Common myeloid progenitor, CD34-positive (primary cell): ENCODE measurements around the gene CDK14.

Experiments
- CTCF ChIA-PET: fragments of 350-600 bp; sonication (Branson Sonifier 250); formaldehyde crosslinking; loops from one replicate; lab custom pipeline; 2021; ENCODE audit warnings: antibody characterized with exemption; lab: Charles Lee
- POLR2A ChIA-PET: fragments of 350-600 bp; sonication (Branson Sonifier 250); formaldehyde crosslinking; loops from one replicate; lab custom pipeline; 2021; ENCODE audit warnings: antibody characterized with exemption; lab: Charles Lee
- DNase-seq, 3 donors: peaks; one replicate each; pipeline versions ENCODE4 v3.0.0 to v3.0.0-alpha.2; 2013
- H3K27ac ChIP-seq, 2 experiments: 1 replicate in 1 of 2; 2 replicates in 1 of 2; pipeline ENCODE4 v1.7.0; 2013; ENCODE audit warnings: inconsistent platforms in 2 of 2, low read length in 2 of 2, mild to moderate bottlenecking in 2 of 2, low read depth in 1 of 2, moderate library complexity in 1 of 2; ENCODE audit not compliant: severe bottlenecking in 2 of 2, insufficient read depth in 1 of 2, poor library complexity in 1 of 2
- H3K27me3 ChIP-seq, 5 experiments: replicated peaks in 2 of 5; 1 replicate in 3 of 5; 2 replicates in 2 of 5; pipeline versions ENCODE4 v1.6.1 to v1.7.0; 2013; ENCODE audit warnings: low read length in 4 of 5, mild to moderate bottlenecking in 2 of 5, moderate library complexity in 2 of 5, inconsistent platforms in 1 of 5; ENCODE audit not compliant: insufficient read depth in 5 of 5, control insufficient read depth in 4 of 5
- H3K36me3 ChIP-seq, 4 experiments: 1 replicate in 2 of 4; 2 replicates in 2 of 4; pipeline versions ENCODE4 v1.6.1 to v1.7.0; 2013; ENCODE audit warnings: low read length in 3 of 4, control low read depth in 1 of 4, mild to moderate bottlenecking in 1 of 4; ENCODE audit not compliant: control insufficient read depth in 4 of 4, insufficient read depth in 4 of 4
- H3K4me1 ChIP-seq, 4 experiments: 1 replicate in 3 of 4; 2 replicates in 1 of 4; pipeline versions ENCODE4 v1.6.1 to v1.7.1; 2013; ENCODE audit warnings: low read length in 3 of 4, mild to moderate bottlenecking in 3 of 4, control low read depth in 1 of 4, inconsistent platforms in 1 of 4, moderate library complexity in 1 of 4; ENCODE audit not compliant: control insufficient read depth in 4 of 4, insufficient read depth in 4 of 4; ENCODE audit errors: control extremely low read depth in 1 of 4
- H3K4me3 ChIP-seq, 7 experiments: 1 replicate in 4 of 7; 2 replicates in 3 of 7; pipeline versions ENCODE4 v1.5.1 to v1.7.0; 2013; ENCODE audit warnings: mild to moderate bottlenecking in 7 of 7, low read length in 6 of 7, moderate library complexity in 6 of 7, inconsistent platforms in 2 of 7, low read depth in 2 of 7, control low read depth in 1 of 7; ENCODE audit not compliant: insufficient read depth in 4 of 7, control insufficient read depth in 1 of 7; ENCODE audit errors: extremely low read depth in 1 of 7
- H3K9me3 ChIP-seq, 5 experiments: 1 replicate in 4 of 5; 2 replicates in 1 of 5; pipeline versions ENCODE4 v1.6.1 to v1.7.1; 2013; ENCODE audit warnings: low read length in 4 of 5, mild to moderate bottlenecking in 2 of 5, inconsistent platforms in 1 of 5, low read depth in 1 of 5, moderate library complexity in 1 of 5; ENCODE audit not compliant: control insufficient read depth in 4 of 5, insufficient read depth in 2 of 5; ENCODE audit errors: control extremely low read depth in 1 of 5
- WGBS: methylation state at CpG from one replicate; pipeline ENCODE4 v1.1.5; 2013; ENCODE audit not compliant: insufficient coverage; 5-methylcytosine and 5-hydroxymethylcytosine counted together

CDK14 gene

GRCh38 chr7:90681336-90682022 lies 85.4 kb downstream of the CDK14 start:
- ChIA-PET POLR2A (no interaction called here), CTCF (interaction anchor here (1.2 kb wide), 1 partner anchor 11 kb away, joined by 4 read pairs; no protein-coding TSS in a partner anchor)
- DNase-seq = no peak
- peaks cover 0 to 2% (median 0%) of the 10 kb centered on the region in 5 experiments for H3K27me3 ChIP-seq
- no peaks in the 10 kb centered on the region for H3K9me3 ChIP-seq
- no peak overlapping the region for H3K4me3 ChIP-seq
- no peak overlapping the region for H3K27ac ChIP-seq
- WGBS = 100% methylated on average over 2 of the region's 2 CpGs
- H3K4me1 ChIP-seq = no peaks in the 10 kb centered on the region
- no peaks in the 10 kb centered on the region for H3K36me3 ChIP-seq

GRCh38 chr7:90686146-90686545 lies 90.0 kb downstream of the CDK14 start:
- POLR2A ChIA-PET = no interaction called here
- WGBS = no CpG with 5 or more reads among the region's 2 CpGs
- no peak for DNase-seq

GRCh38 chr7:90688810-90689209 lies 92.7 kb downstream of the CDK14 start:
- Histone ChIP-seq H3K9me3 (no peaks in the 10 kb centered on the region), H3K36me3 (no peaks in the 10 kb centered on the region), H3K27me3 (no peaks in the 10 kb centered on the region), H3K4me3 (no peak overlapping the region), H3K27ac (no peak overlapping the region), H3K4me1 (no peaks in the 10 kb centered on the region)
- no CpG with 5 or more reads among the region's 1 CpG for WGBS
- POLR2A ChIA-PET = no interaction called here
- CTCF ChIA-PET = interaction anchor here (1.0 kb wide), 1 partner anchor 13 kb away, joined by 4 read pairs; no protein-coding TSS in a partner anchor
- no peak for DNase-seq

More at GRCh38 chr7:90686146-90686545, 90.0 kb downstream of the CDK14 start:
- Histone ChIP-seq H3K4me3 (no peak overlapping the region), H3K36me3 (no peaks in the 10 kb centered on the region), H3K27me3 (no peaks in the 10 kb centered on the region), H3K27ac (no peak overlapping the region), H3K4me1 (no peaks in the 10 kb centered on the region), H3K9me3 (no peaks in the 10 kb centered on the region)
- CTCF ChIA-PET = no interaction called here

GRCh38 chr7:90689260-90689659 lies 93.1 kb downstream of the CDK14 start:
- no peak overlapping the region for H3K27ac ChIP-seq
- CTCF ChIA-PET = interaction anchor here (1.0 kb wide), 1 partner anchor 12 kb away, joined by 4 read pairs; no protein-coding TSS in a partner anchor

GRCh38 chr7:90690159-90690858 lies 94.2 kb downstream of the CDK14 start:
- POLR2A ChIA-PET = interaction anchor here (0.6 kb wide), 1 partner anchor 11 kb away, joined by 3 read pairs; no protein-coding TSS in a partner anchor
- H3K27me3 ChIP-seq = no peaks in the 10 kb centered on the region
- CTCF ChIA-PET = no interaction called here
- no peaks in the 10 kb centered on the region for H3K36me3 ChIP-seq
- WGBS = no CpG with 5 or more reads among the region's 3 CpGs
- no peak overlapping the region for H3K27ac ChIP-seq
- H3K4me3 ChIP-seq = no peak overlapping the region
- H3K9me3 ChIP-seq = no peaks in the 10 kb centered on the region
- peak in 1 of 3 donors; percentile 10 for DNase-seq
- no peaks in the 10 kb centered on the region for H3K4me1 ChIP-seq

More at GRCh38 chr7:90689260-90689659, 93.1 kb downstream of the CDK14 start:
- Histone ChIP-seq H3K4me3 (no peak overlapping the region), H3K9me3 (no peaks in the 10 kb centered on the region), H3K36me3 (no peaks in the 10 kb centered on the region), H3K27me3 (no peaks in the 10 kb centered on the region), H3K4me1 (no peaks in the 10 kb centered on the region)
- no CpG with 5 or more reads among the region's 1 CpG for WGBS
- POLR2A ChIA-PET = no interaction called here
- DNase-seq = no peak

GRCh38 chr7:90692396-90692795 lies 96.3 kb downstream of the CDK14 start:
- Histone ChIP-seq H3K27ac (no peak overlapping the region), H3K36me3 (no peaks in the 10 kb centered on the region), H3K27me3 (no peaks in the 10 kb centered on the region), H3K4me1 (no peaks in the 10 kb centered on the region), H3K4me3 (no peak overlapping the region), H3K9me3 (no peaks in the 10 kb centered on the region)
- ChIA-PET POLR2A (no interaction called here), CTCF (no interaction called here)
- DNase-seq = no peak
- no CpG with 5 or more reads among the region's 3 CpGs for WGBS

GRCh38 chr7:90692947-90693346 lies 96.8 kb downstream of the CDK14 start:
- no peaks in the 10 kb centered on the region for H3K36me3 ChIP-seq
- H3K4me1 ChIP-seq = no peaks in the 10 kb centered on the region
- H3K9me3 ChIP-seq = no peaks in the 10 kb centered on the region
- no CpG with 5 or more reads among the region's 1 CpG for WGBS
- DNase-seq = no peak
- ChIA-PET CTCF (interaction anchor here (0.7 kb wide), 1 partner anchor 12 kb away, joined by 4 read pairs; no protein-coding TSS in a partner anchor), POLR2A (interaction anchor here (0.6 kb wide), 1 partner anchor 47 kb away, joined by 3 read pairs; no protein-coding TSS in a partner anchor)
- H3K27me3 ChIP-seq = no peaks in the 10 kb centered on the region
- H3K27ac ChIP-seq = no peak overlapping the region
- H3K4me3 ChIP-seq = no peak overlapping the region
